SK-MEL-5 (cell line): Measurements from ENCODE around the gene GPX4. TPM values are rescaled to one million over a fixed set of nuclear protein-coding genes. Genes with fewer than 3 reads are reported as not detected.
"Not testable (repeated sequence)": the region's sequence is repeated elsewhere in the genome, so short reads cannot be mapped to it uniquely, and the experiment has no call there.

ENCODE experiments used
- DNase-seq: peaks from one replicate; pipeline ENCODE4 v3.0.0-alpha.2; 2016; ENCODE audit warnings: low read depth, low spot score
- in situ Hi-C: cut with HindIII; loops from 2 replicates; pipeline ENCODE4 v1.10.0; 2016; ENCODE audit warnings: low sequenced_read_pairs, high pct_unique_total_duplicates, low pct_unique_long_range_greater_than_20kb
- total RNA-seq: library from RNA; depleted of rRNA; stranded (reverse); fragments of >200 nt; shearing (Covaris generic); gene quantifications from 2 replicates; pipeline ENCODE4 v1.2.3, GENCODE V29; 2014

The GPX4 gene
- total RNA-seq, 1 experiment from 2014 or later: 258 TPM

DNA sequence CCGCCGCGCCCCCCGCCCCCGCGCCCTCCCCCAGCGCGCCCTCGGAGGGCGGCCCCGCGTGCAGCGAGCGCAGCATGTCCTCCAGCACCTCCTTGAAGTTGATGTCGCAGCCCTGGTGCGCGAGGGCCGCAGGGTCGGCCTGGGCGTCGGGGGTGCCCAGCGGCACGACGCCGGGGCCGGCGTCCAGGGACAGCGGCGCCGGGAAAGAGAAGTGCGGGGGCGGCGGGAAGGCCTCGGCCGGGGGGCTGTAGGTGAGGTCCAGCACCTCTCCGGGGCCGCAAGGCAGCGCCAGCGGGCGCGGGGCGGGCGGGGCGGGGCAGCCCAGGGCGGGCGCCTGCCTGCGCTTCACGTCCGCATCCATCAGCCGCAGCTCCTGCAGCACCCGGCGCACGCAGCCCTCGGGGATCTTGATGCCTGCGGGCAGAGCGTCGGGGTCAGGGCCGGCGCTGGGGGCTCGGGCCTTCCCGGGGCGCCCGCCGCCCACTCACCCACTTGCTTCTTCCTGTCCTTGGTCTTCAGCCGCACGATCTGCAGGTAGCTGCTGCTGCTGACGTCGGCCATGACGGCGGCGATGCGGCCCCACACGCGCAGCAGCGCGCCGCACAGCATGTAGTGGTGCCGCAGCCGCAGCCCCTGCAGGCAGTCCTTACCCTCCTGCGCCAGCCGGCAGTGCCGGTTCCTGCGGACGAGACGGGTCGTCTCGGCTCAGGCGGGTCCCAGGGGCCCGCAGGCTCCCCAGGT is 4.7 kb downstream of the GPX4 start:
- in situ Hi-C loops: no loop called here

DNA sequence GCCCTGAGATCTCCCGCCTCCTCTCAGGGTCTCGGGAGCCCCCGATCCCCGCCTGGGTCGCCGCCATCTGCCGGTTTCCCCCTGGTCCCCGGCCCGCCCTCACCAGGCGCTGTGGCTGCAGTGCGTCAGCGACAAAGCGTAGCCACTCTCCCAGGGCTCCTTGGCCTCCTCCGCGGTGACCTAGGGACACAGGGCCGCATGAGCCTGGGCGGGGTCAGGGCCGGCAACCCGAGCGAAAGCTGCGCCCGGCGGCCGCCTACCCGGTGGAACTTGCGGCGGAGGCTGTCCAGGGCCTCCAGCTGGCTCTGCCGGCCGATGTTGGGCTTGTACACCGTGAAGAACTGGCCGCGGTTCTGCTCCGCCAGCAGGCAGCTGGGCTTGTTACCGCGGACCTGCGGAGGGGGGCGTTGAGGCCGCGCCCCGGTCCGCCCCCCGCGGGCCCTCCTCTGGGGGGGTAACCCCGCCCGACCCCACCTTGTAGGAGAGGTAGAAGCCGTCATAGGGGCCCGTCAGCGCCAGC is 5.3 kb downstream of the GPX4 start:
- no peak for DNase-seq
- in situ Hi-C loops: no loop called here

More for the DNA sequence above, 4.7 kb downstream of the GPX4 start:
- DNase-seq: no peak

DNA sequence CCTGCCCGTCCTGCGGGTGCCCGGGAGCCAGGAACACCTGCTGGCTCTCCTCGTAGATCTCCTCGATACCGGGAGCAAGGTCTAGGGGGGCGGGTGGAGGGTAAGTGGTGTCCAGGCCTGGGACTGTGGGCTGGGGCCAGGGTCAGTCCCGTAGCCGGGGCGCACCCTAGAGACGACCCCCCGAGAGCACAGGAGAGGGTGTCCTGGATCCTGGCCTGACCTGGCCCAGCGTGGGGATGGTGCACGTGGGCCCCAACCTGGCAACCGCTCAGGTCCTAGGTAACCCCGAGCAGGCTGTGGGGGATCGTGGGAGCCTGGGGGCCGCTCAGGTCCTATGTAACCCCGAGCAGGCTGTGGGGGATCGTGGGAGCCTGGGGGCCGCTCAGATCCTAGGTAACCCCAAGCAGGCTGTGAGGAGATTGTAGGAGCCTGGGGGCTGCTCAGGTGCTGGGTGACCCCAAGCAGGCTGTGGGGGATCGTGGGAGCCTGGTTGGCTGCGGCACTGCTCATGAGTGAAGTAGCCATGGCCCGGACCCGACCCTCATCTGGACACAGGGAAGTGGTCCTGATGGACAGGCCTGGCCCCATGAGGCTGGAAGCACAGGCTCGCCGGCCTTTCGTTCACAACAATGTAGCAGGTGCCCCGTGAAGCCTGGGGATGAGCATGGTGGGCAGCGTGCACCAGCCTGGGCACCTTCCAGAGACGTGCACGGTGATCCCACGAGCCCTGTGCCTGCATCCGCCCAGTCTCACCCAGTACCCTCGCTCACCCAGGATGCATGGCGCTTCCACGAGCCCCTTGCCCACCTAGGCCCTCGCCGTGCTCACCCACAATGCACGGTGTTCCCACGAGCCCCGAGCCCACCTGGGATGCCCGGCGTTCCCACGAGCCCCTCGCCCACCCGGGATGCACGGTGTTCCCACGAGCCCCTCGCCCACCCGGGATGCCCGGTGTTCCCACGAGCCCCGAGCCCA is 6.2 kb downstream of the GPX4 start:
- no peak for DNase-seq
- in situ Hi-C loops: no loop called here

DNA sequence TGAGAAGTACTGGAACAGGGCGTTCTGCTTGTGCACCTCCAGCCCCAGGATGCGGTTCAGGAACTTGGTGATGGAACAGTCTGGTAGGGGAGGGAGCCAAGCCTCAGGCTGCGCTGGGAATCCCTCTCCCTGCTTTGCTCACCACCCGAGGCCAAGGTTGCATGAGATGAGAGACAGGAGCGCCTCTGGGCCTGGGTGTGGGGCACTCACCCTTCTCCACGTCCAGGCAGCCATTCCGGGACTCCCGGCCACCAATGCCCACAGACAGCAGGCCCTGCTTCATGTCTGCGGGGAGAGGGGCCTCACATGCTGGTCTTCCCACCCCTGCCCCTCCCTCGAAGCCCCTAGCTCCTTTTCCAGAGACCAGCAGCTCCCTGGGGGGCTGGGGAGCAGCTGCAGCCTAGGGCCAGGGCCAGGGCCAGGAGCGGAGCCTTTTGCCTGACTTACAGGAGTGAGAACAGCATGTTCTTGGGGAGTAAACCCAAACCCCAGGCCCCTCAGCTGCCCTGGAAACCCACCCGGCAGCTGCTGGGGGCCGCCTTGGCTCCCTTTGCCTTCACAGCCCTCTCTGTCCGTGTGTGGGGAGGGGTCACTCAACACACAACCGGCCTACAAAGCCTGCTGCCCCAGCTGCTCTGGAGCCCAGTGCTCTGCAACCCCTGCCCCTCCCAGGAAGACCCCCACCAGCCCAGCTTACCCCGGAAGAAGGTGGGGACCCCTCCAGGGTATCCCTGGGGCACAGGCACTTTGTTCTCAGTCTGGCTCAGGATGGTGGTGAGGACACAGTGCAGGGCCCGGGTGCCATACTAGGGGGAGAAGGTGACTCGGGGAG is 7.2 kb downstream of the GPX4 start:
- no peak for DNase-seq
- in situ Hi-C loops: no loop called here

DNA sequence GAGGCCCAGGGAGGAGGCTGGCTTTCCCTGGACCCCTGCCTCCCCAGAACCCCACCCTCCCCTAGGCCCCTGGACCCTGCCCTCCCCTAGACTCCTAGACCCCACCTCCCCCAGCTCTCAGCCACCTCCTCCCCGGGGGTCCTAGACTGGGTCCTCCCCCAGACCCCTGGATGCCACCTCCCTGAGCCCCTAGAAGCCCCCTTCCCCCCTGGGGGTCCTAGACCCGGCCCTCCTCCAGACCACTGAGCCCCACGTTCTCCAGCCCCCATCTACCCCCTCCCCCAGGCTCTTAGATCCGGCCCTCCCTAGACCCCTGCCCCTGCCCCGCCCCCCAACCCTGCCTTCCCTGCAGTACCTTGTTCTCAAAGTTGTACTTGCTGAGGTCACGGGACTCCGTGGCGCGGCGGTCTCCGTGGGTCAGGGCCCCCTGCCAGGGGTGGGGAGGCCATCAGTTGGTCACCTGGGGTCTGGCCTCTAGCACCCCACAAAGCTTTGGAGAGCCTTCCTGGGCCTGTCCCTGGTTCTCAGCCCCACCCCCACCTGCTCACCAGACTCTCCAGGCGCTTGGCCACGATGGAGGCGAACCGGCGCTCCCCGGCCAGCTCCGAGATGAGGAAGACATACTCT is 8.0 kb downstream of the GPX4 start:
- in situ Hi-C loops: no loop called here
- no peak for DNase-seq

DNA sequence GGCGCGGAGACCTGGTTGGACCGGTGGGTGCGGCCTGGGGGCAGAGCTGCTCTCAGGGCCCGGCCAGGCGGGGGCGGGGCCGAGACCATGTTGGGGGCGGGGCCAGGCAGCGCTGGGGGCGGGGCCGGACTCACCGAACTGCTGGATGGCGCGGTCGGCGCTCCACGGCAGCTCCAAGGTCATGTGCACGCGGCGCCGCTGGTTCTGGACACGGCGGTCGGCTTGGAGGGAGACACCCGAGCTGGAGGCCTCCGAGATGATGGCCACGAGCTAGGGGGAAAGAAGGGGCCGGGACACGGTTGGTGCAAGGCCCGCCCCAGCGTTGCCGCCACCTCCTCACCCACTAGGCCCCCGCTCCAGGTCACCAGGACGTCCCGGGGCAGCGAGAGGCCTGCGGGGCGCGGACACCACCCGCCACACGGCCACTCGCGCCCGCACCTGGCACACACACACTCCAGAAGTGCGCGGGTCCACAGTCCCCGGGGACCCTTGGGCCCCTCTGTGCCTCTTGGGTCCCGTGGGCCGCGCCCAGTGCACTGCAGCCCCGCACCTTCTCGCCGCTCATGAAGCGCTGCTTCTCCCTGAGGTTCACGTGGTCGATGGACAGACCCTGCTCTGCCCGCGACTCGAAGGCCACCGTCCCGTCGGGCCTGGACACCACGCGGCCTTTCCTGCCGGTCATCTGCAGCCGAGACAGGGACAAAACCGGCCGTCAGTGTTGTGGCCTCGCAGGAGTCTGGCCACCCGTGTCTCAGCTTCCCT is 8.7 kb downstream of the GPX4 start:
- in situ Hi-C loops: no loop called here
- no peak for DNase-seq

DNA sequence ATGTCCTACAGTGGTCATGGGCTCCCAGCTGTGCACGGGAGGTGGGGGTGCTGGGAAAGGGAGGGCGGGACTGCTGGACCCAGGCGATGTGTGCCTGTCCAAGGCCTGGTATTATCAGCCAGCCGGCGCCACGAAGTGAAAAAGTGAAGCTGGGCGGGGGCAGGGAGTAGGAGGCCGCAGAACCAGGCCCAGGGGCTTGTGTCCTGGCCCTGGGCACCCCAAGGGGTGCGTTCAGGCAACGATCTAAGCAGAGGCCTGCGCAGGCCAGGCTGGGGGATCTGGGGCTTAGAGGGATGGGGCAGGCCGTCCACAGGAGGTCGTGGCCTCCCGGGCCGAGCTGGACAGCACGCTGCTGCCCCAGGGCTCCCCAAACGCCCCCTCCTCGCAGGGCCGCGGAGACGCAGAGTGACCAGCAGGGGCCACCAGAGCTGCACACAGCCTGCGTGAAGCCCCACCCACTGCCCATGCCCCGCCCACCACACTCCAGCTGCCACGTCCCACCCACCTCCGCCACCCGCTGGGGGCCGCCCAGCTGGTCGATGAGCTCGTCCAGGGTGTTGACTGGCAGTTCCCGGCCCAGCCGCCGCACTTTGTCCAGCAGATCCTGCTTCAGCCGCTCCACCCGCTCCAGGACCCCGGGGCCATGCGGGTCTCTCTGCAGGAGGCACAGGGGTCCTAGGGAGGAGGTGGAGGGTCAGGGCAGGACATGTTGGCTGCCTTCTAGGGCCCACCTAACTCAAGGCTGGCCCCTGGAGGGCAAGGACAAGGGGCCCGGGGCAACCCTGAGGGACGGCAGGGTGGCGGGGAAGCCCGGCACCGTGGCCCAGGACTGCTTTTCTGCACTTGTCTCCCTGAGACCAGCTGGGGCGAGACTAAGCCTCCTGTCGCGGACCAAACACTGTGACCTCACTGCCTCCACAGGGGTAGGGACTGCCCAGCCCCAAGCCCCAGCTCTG is 9.5 kb downstream of the GPX4 start:
- in situ Hi-C loops: no loop called here

DNA sequence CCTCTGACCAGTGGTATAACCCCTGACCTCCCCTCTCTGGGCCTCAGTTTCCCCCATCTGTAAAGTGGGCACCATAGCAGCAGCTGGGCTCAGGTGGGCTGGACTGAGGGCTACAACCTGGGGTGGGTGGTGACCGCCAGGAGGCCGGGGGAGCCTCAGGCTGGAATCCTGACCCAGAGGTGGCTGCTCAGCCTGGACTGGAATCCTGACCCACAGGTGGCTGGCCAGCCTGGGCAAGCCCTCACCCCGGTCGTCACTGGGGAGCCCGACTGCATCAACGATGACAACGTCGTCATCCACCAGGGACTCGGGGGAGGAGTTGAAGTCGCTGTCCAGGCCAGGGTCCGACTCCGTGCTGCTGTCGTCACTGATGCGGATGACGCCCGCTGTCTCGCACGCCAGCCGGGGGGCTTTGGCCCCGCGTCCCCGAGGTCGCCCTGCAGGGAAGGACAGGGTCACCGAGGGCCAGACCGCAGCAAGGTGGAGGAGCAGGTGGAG is 10.2 kb downstream of the GPX4 start:
- DNase-seq: no peak
- in situ Hi-C loops: no loop called here

More for the DNA sequence above, 9.5 kb downstream of the GPX4 start:
- DNase-seq: peak; percentile 84

DNA sequence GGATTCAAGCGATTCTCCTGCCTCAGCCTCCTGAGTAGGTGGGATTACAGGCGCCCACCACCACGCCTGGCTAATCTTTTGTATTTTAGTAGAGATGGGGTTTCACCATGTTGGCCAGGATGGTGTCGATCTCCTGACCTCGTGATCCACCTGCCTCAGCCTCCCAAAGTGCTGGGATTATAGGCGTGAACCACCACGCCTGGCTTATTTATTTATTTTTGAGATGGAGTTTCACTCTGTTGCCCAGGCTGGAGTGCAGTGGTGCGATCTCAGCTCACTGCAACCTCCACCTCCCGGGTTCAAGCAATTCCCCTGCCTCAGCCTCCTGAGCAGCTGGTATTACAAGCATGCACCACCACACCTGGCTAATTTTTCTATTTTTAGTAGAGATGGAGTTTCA is 10.9 kb downstream of the GPX4 start:
- in situ Hi-C loops, DNase-seq: not testable (repeated sequence)

DNA sequence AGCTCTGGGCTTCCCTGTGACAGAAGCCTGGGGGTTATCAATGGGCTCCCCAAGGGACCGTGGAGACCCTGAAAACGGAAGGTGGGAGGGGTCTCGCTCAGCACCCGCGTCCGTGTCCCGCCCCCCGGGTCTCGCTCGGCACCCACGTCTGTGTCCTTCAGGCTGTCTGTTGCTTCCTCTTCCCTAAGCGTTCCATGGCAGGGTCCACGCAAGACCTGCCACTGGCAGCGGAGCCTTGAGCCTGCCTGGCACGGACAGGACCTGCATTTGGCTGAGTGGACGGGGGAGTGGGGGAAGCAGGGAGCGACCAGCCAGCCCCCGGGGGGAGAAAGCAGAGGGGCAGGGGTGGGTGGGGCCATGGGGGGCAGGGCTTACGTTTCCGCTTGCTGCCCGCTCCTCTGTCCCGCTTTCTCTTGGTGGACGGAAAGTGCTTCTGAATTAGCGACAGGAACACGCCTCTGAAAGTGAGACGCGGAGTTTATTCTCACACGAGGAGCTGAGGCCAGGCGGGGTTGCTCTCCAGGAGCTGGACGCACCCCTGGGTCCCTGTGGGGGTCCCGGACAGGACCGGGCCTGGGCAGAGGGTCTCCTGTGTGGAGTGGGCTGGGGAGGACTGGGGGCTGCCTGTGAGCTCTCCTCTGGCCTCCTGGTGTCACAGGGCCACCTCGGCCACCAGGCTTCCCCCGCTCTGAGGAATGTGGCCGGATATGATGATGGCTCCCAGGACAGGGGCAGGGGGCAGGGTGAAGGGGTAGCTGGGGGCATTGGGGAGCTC is 12.0 kb downstream of the GPX4 start:
- DNase-seq: no peak
- in situ Hi-C loops: no loop called here

DNA sequence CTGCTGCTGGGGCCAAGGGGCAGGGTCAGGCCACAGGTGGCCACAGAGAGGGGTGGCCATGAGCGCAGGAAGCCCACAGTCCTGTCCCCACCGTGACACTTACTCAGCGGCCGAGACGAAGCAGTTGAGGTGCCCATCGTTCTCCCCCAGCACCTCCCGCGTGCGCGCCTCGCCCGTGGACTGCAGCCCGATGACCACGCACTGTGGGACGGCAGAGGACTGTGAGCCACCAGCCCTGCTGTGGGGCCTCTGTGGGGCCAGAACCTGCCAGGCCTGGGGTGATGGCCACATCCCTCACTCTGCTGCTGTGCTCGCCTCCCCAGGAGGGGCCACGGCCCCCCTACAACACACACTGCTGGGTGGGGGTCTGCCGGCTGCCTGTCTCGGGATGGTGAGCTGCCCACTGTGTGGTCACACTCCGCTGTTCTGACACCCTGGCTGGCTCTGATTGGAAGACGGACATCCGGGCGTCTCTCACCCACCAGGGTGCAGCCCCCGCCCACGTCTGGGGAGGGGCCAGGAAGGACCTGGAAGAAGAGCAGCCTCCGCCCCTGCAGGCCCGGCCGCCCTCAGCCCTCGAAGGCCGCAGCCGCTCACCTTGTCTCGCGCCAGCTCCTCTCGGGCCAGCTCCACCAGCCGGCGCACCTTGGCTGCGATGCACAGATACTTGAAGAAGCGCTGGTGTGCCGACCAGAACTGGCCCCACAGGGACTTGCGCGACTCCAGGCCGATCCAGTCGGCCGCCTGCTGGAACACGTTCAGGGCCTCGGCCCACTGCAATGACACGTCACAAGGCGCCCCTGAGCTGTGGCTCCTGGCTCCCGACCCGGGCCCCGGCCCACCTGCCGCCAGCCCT is 13.2 kb downstream of the GPX4 start:
- in situ Hi-C loops: no loop called here
- no peak for DNase-seq

DNA sequence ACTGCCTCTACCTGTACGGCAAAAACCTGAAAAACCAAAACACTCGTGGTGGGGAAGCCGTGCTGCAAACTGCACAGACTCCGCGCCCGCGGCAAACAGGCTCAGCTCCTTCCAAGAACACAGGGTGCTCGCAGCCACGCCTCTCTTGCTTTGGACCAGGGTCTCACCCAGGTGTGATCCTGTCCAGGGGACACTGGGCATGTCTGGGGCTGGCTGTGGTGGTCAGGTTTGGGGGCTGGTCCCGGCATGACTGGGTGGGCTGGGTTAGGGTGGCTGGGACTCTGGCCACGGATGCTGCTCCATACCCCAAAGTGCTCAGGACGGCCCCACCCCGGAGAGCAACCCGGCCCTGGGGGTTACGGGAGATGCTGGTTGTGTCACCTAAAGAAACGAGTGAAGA is 13.9 kb downstream of the GPX4 start:
- no peak for DNase-seq
- in situ Hi-C loops: no loop called here

DNA sequence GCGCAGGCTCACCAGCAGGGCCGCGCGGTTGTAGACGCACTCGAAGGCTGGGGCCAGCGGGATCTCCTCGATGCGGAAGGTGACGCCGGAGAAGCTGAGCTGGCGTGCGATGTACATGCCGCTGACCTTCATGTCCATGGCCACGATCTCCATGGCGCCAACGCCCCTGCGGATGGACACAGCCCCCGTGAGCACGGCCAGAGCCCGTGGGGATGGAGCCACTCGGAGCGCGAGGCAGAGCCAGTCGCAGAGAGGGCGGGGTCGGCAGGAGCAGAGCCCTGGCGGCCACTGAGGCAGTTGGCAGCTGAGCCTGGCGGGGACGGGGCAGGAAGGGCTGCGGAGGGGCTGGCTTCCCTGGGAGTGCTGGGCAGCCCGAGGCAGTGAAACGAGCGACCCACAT is 15.2 kb downstream of the GPX4 start:
- no peak for DNase-seq
- in situ Hi-C loops: no loop called here
